H9 (cell line): Measurements from ENCODE around the gene NEB. TPM values are rescaled to one million over a fixed set of nuclear protein-coding genes. Genes with fewer than 3 reads are reported as not detected.

Source experiments
- DNase-seq: peaks from one replicate; pipeline ENCODE4 v3.0.0-alpha.2; 2017
- H2AFZ ChIP-seq: one replicate; pipeline ENCODE4 v1.6.1; 2013; ENCODE audit warnings: mild to moderate bottlenecking, low read length, control low read depth, moderate library complexity
- H2AK5ac ChIP-seq: 2 replicates; pipeline ENCODE4 v1.6.1; 2013; ENCODE audit warnings: low read length, control low read depth, mixed read lengths; ENCODE audit not compliant: insufficient read length
- H2BK120ac ChIP-seq: one replicate; pipeline ENCODE4 v1.6.1; 2013; ENCODE audit warnings: low read depth, mild to moderate bottlenecking, low read length, control low read depth, inconsistent platforms; ENCODE audit not compliant: poor library complexity, severe bottlenecking
- H2BK12ac ChIP-seq: 2 replicates; pipeline ENCODE4 v1.6.1; 2013; ENCODE audit warnings: low read length, control low read depth, mixed read lengths, low read depth; ENCODE audit not compliant: insufficient read length
- H2BK15ac ChIP-seq: 2 replicates; pipeline ENCODE4 v1.6.1; 2013; ENCODE audit warnings: low read depth, low read length, control low read depth
- H2BK20ac ChIP-seq: one replicate; pipeline ENCODE4 v1.6.1; 2013; ENCODE audit warnings: low read depth, mild to moderate bottlenecking, low read length, control low read depth, inconsistent platforms; ENCODE audit not compliant: poor library complexity, severe bottlenecking
- H2BK5ac ChIP-seq: 2 replicates; pipeline ENCODE4 v1.6.1; 2013; ENCODE audit warnings: low read length, control low read depth, mixed read lengths; ENCODE audit not compliant: insufficient read length
- H3K14ac ChIP-seq: 2 replicates; pipeline ENCODE4 v1.6.1; 2013; ENCODE audit warnings: low read length, control low read depth; ENCODE audit not compliant: insufficient read depth
- H3K18ac ChIP-seq: 2 replicates; pipeline ENCODE4 v1.6.1; 2013; ENCODE audit warnings: low read depth, mild to moderate bottlenecking, mixed read lengths, low read length, control low read depth; ENCODE audit not compliant: insufficient read length
- H3K23ac ChIP-seq: 2 replicates; pipeline ENCODE4 v1.6.1; 2013; ENCODE audit warnings: low read length, control low read depth, mixed read lengths, low read depth; ENCODE audit not compliant: insufficient read length
- H3K23me2 ChIP-seq: 2 replicates; pipeline ENCODE4 v1.6.1; 2013; ENCODE audit warnings: low read depth, mild to moderate bottlenecking, mixed read lengths, low read length, control low read depth; ENCODE audit not compliant: insufficient read length, poor library complexity, severe bottlenecking
- H3K27ac ChIP-seq: 2 replicates; pipeline ENCODE4 v1.5.1; 2013; ENCODE audit warnings: low read length, control low read depth, mixed read lengths, low read depth; ENCODE audit not compliant: insufficient read length
- H3K27me3 ChIP-seq: 2 replicates; pipeline ENCODE4 v1.6.1; 2013; ENCODE audit warnings: low read length, control low read depth, inconsistent platforms; ENCODE audit not compliant: insufficient read depth
- H3K4ac ChIP-seq: 2 replicates; pipeline ENCODE4 v1.6.1; 2013; ENCODE audit warnings: low read depth, mild to moderate bottlenecking, control low read depth, inconsistent platforms, low read length, moderate library complexity
- H3K4me1 ChIP-seq: 2 replicates; pipeline ENCODE4 v1.6.1; 2013; ENCODE audit warnings: low read length, control low read depth, inconsistent platforms; ENCODE audit not compliant: insufficient read depth
- H3K4me2 ChIP-seq: 2 replicates; pipeline ENCODE4 v1.6.1; 2013; ENCODE audit warnings: low read length, control low read depth, mixed read lengths; ENCODE audit not compliant: insufficient read length, insufficient read depth
- H3K56ac ChIP-seq: 2 replicates; pipeline ENCODE4 v1.6.1; 2013; ENCODE audit warnings: low read depth, mild to moderate bottlenecking, mixed read lengths, low read length, control low read depth; ENCODE audit not compliant: insufficient read length
- H3K79me1 ChIP-seq: 2 replicates; pipeline ENCODE4 v1.6.1; 2013; ENCODE audit warnings: low read depth, mild to moderate bottlenecking, moderate library complexity, low read length, control low read depth, inconsistent platforms; ENCODE audit not compliant: insufficient read depth, poor library complexity, severe bottlenecking
- H3K79me2 ChIP-seq: 2 replicates; pipeline ENCODE4 v1.6.1; 2013; ENCODE audit warnings: low read length, control low read depth, inconsistent platforms; ENCODE audit not compliant: insufficient read depth
- H3K9ac ChIP-seq: 2 replicates; pipeline ENCODE4 v1.6.1; 2013; ENCODE audit warnings: low read length, control low read depth, mixed read lengths; ENCODE audit not compliant: insufficient read length; ENCODE audit errors: extremely low read depth
- H3K9me3 ChIP-seq: one replicate; pipeline ENCODE4 v1.6.1; 2013; ENCODE audit warnings: low read depth, low read length, inconsistent platforms; ENCODE audit not compliant: control insufficient read depth
- H3T11ph ChIP-seq: one replicate; pipeline ENCODE4 v1.6.1; 2013; ENCODE audit warnings: mild to moderate bottlenecking, low read length, control low read depth, inconsistent platforms
- H4K20me1 ChIP-seq: one replicate; pipeline ENCODE4 v1.6.1; 2013; ENCODE audit not compliant: control insufficient read depth, insufficient read length, insufficient read depth
- H4K5ac ChIP-seq: 2 replicates; pipeline ENCODE4 v1.6.1; 2013; ENCODE audit warnings: low read depth, mild to moderate bottlenecking, mixed read lengths, low read length, control low read depth; ENCODE audit not compliant: insufficient read length
- H4K8ac ChIP-seq: replicated peaks from 2 replicates; pipeline ENCODE4 v1.6.1; 2013; ENCODE audit warnings: low read length, control low read depth, mixed read lengths, low read depth; ENCODE audit not compliant: insufficient read length
- H4K91ac ChIP-seq: 2 replicates; pipeline ENCODE4 v1.6.1; 2013; ENCODE audit warnings: low read depth, mild to moderate bottlenecking, moderate library complexity, mixed read lengths, low read length, control low read depth; ENCODE audit not compliant: insufficient read length
- H3K27ac Mint-ChIP-seq, 3 experiments: 2 replicates in 2 of 3; 3 replicates in 1 of 3; pipeline ENCODE4 v1.8.0; 2020 to 2021; ENCODE audit warnings: mixed read lengths in 3 of 3, mild to moderate bottlenecking in 1 of 3, moderate library complexity in 1 of 3
- H3K27me3 Mint-ChIP-seq: 2 replicates; pipeline ENCODE4 v1.8.0; 2021; ENCODE audit warnings: low read depth, mild to moderate bottlenecking, moderate library complexity, mixed read lengths
- H3K36me3 Mint-ChIP-seq, 3 experiments: 2 replicates in 2 of 3; 3 replicates in 1 of 3; pipeline ENCODE4 v1.8.0; 2020 to 2021; ENCODE audit warnings: low read depth in 3 of 3, mixed read lengths in 3 of 3; ENCODE audit not compliant: insufficient read depth in 1 of 3
- H3K4me1 Mint-ChIP-seq, 2 experiments: 2 replicates each; pipeline ENCODE4 v1.8.0; 2020; ENCODE audit warnings: mixed read lengths in 2 of 2
- H3K4me3 Mint-ChIP-seq, 2 experiments: 2 replicates in 1 of 2; 3 replicates in 1 of 2; pipeline ENCODE4 v1.8.0; 2020 to 2021; ENCODE audit warnings: mild to moderate bottlenecking in 2 of 2, mixed read lengths in 2 of 2, moderate library complexity in 1 of 2
- H3K9me3 Mint-ChIP-seq, 2 experiments: 2 replicates in 1 of 2; 3 replicates in 1 of 2; pipeline ENCODE4 v1.8.0; 2020; ENCODE audit warnings: mild to moderate bottlenecking in 2 of 2, mixed read lengths in 2 of 2, moderate library complexity in 1 of 2
- WGBS: extraction: QIAGEN DNeasy Blood & Tissue Kit; methylation state at CpG from one replicate; pipeline ENCODE4 v1.1.7; 2013; ENCODE audit warnings: missing lambda C conversion rate, low lambda C conversion rate, mixed read lengths; ENCODE audit not compliant: insufficient read length; ENCODE audit errors: extremely low coverage; 5-methylcytosine and 5-hydroxymethylcytosine counted together
- total RNA-seq: library from RNA; stranded (reverse); gene quantifications from 2 replicates; pipeline ENCODE4 v1.2.1, GENCODE V29; 2021
- TF ChIP-seq, protein P1 (sequence below): fragments of 200-600 bp; sonication (generic); conservative IDR thresholded peaks from 3 replicates; pipeline ENCODE4 v1.8.0; 2021; ENCODE audit warnings: antibody characterized with exemption, mild to moderate bottlenecking

NEB gene
- total RNA-seq, 1 experiment from 2014 or later, result 0.98 TPM

DNA sequence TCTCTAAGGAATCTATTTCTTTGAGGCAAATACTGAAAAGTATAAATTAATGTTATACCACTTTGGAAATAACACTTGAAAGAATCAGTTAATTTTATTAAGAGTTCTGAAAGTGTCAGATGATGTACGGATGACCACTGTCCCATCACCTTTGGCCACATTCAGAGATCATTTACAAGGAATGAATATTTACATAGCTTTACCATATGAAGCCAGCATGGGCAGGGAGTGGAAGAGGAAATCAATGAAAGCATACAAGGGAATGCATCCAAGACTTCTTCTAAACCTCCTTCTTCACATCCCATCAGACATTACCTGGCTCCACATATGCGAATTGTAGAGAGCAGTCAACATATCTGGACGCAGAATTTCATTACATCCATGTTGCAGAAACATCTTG lies 201.1 kb downstream of the NEB start:
- Histone ChIP-seq H2BK12ac (no peak overlapping the region), H3K4me2 (no peak overlapping the region), H3K9me3 (no peaks in the 10 kb centered on the region), H3K4ac (no peak overlapping the region), H3K23ac (no peak overlapping the region), H3K4me1 (no peaks in the 10 kb centered on the region), H4K91ac (no peak overlapping the region), H2BK20ac (no peak overlapping the region), H3K14ac (no peak overlapping the region), H3K18ac (no peak overlapping the region), H3K27me3 (no peaks in the 10 kb centered on the region), H3K9ac (no peak overlapping the region), H3K79me1 (no peaks in the 10 kb centered on the region), H2AK5ac (no peak overlapping the region), H4K20me1 (no peaks in the 10 kb centered on the region), H4K5ac (no peak overlapping the region), H2BK5ac (no peak overlapping the region), H4K8ac (no peak overlapping the region), H3K23me2 (no peaks in the 10 kb centered on the region), H2AFZ (no peak overlapping the region), H2BK15ac (no peak overlapping the region), H3K27ac (no peak overlapping the region), H2BK120ac (no peak overlapping the region), H3T11ph (no peak overlapping the region), H3K56ac (no peak overlapping the region), H3K79me2 (no peaks in the 10 kb centered on the region)
- Mint-ChIP-seq H3K4me3 (no peak overlapping the region), H3K27me3 (no peaks in the 10 kb centered on the region), H3K9me3 (no peaks in the 10 kb centered on the region), H3K4me1 (no peaks in the 10 kb centered on the region), H3K27ac (no peak overlapping the region), H3K36me3 (no peaks in the 10 kb centered on the region)
- TF ChIP-seq, protein P1, sequence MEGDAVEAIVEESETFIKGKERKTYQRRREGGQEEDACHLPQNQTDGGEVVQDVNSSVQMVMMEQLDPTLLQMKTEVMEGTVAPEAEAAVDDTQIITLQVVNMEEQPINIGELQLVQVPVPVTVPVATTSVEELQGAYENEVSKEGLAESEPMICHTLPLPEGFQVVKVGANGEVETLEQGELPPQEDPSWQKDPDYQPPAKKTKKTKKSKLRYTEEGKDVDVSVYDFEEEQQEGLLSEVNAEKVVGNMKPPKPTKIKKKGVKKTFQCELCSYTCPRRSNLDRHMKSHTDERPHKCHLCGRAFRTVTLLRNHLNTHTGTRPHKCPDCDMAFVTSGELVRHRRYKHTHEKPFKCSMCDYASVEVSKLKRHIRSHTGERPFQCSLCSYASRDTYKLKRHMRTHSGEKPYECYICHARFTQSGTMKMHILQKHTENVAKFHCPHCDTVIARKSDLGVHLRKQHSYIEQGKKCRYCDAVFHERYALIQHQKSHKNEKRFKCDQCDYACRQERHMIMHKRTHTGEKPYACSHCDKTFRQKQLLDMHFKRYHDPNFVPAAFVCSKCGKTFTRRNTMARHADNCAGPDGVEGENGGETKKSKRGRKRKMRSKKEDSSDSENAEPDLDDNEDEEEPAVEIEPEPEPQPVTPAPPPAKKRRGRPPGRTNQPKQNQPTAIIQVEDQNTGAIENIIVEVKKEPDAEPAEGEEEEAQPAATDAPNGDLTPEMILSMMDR, result no peak
- no CpG with 5 or more reads among the region's 3 CpGs for WGBS
- DNase-seq, result no peak
